Stimulated activated CD4-positive, alpha-beta T cell treated with anti-CD3 and anti-CD28 coated beads, TNF-alpha, amount 100 ng/mL, for 1 hour (primary cell): Measurements from ENCODE around the gene ENSA.
"Not testable (repeated sequence)": the region's sequence is repeated elsewhere in the genome, so short reads cannot be mapped to it uniquely, and the experiment has no call there.

ENCODE experiments used
- DNase-seq, 3 donors: peaks; one replicate each; pipeline ENCODE4 v3.0.0-alpha.2; 2020; ENCODE audit warnings: low read depth in 3 of 3, low spot score in 1 of 3

Gene ENSA

DNA sequence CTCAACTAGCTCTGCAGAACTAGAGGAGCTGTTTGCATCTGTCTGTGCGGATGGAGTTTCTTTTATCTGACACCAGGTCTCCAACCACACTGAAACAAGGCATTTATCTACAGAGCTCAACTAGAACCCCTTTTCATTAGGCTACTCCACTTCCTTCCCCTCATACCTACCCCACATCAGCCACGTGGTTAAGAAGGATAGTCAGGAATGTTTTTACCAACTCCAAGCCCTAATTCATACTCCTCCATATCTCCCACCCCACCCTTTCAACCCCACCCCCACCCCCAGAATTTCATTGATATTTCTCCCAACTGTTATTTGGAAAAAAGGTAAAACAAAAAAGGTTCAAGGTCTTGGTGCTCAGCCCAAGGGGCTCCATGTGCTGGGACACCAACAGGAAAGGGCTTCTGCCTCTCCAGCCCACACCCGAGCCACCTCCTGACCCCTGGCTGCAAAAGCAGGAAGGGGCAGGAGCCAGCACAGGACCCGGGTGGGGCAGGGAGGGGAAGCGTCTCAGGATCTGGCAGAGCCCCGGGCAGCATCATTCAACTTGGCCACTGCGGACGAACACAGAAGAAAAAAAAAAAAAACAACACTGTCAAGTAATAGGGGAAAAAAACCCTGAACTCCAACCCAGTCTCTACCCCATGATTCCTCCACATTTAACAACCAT, 7.0 kb downstream of the ENSA start:
- no peak for DNase-seq

DNA sequence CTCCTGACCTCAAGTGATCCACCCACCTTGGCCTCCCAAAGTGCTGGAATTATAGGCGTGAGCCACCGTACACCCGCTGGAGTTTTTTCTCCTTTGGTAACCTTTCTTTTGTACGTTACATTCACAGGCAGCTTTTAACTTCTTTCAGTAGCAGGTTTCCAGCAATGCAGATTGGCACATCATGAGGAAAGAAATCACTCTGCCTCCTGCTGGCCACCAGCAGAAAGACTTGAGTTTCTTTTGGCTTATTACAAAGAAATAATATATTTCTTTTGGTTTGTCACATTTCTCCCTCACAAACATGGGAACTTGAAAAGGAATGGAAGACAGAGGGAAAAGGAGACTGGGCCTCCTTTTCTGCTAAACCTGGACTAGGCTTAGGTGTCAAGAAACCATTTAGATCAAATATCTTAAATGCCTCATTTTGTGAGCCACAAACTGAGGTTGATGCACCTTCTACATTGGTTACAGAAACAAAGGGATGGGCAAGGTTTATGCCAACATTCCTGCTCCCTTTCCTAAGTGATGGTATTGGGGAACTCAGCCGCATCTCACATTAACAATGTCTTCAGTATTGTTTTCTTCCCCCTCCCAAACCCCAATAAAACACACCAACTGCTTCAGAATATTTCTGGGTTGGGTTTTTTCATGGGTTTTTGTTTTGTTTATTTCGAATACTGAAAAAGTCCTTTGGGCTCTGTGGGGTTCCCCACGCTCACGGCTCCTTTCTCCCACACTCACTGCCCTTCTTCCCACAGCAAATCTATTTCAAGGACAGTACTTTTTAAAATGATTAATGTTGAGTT, 7.7 kb downstream of the ENSA start:
- DNase-seq, result peak in 2 of 3 donors; percentile 18 to 33

DNA sequence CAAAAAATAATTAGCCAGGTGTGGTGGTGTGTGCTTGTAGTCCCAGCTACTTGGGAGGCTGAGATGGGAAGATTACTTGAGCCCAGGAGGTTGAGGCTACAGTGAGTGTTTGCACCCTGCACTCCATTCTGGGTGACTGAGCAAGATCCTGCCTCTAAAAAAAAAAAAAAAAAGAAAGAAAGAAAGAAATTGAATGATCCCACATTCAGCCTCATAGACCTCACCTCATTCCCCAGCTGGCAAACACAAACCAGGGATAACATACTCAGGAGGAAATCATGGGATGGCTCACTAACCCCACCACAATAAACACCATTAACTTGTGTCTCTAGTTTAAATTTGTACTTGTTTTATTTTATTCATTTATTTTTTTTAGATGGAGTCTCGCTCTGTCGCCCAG, 8.5 kb downstream of the ENSA start:
- DNase-seq, result no peak

DNA sequence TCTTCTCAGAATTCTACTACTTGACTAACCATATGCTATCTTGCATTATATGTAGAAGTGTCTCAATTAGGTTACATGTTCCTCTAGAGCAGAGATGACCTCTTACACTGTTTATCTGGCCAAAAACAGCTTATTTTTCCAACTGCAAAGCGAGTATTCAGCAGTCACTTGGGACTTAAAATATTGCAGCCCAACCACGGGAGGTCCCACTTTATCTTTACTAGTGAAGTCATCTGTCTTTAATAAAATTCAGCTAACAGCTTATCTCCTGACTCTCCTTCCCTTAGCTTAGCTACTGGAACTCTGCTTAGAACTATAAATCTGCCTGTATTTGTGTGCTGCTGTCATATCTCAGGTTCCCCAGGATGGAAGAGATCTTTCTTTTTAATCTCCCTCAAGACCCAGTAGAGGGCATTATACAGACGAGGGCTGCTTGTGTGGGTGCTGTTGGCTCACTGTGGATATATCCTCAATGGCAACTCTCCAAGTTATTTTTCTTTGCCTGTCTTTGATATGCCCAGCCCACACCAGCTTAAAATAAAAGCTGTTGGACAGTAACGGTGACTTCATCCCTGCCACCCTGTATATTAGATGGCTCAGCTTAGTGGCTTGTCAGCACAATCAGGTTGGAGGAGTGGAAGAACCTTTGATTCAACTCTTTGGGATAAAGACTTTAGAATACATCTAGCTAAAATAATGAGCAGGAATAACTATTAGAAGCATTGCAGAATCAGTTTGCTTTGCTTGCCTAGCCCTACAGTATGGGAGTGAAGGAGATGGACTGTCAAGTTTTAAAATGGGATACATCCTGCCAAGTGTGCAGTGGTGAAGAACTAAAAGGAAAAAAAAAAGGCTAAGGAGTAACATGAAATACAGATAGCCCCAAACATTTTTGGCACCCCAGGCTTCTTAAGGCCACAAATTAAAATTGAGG, 9.6 kb downstream of the ENSA start:
- no peak for DNase-seq

DNA sequence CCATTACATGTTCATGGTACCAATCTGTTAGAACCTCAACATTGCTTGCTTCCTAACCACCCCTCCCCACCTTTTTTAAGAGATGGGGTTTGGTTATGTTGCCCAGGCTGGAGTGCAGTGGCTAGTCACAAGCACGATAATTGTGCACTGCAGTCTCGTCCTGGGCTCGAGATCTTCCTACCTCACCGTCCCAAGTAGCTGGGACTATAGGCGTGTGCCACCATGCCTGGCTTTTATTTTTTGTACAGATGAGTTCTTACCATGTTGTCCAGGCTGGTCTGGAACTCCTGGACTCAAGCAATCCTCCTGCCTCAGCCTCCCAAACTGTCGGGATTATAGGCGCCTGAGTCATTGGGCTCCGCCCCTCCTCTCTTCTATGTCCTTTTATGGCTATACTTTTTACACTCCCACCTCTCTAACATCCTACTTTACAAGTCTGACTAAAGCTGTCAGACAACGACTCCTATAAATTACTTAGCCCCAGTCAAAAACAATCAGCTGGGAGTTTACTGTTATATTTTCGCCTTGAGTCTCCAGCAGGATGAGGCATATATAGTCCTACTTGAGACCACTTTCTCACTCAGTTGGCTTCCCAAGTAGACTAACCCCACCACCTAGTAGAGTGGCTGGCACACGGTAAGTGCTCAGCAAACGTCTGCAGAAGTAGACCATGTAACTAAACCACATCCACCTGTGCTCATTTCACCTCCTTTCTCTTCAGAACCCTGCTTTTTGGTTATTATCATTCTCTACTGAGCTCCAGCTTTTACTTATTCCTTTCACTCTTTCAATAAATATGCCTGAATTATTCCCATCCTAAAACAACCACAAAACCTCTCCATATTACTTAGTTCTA, 13.8 kb downstream of the ENSA start:
- no peak for DNase-seq

DNA sequence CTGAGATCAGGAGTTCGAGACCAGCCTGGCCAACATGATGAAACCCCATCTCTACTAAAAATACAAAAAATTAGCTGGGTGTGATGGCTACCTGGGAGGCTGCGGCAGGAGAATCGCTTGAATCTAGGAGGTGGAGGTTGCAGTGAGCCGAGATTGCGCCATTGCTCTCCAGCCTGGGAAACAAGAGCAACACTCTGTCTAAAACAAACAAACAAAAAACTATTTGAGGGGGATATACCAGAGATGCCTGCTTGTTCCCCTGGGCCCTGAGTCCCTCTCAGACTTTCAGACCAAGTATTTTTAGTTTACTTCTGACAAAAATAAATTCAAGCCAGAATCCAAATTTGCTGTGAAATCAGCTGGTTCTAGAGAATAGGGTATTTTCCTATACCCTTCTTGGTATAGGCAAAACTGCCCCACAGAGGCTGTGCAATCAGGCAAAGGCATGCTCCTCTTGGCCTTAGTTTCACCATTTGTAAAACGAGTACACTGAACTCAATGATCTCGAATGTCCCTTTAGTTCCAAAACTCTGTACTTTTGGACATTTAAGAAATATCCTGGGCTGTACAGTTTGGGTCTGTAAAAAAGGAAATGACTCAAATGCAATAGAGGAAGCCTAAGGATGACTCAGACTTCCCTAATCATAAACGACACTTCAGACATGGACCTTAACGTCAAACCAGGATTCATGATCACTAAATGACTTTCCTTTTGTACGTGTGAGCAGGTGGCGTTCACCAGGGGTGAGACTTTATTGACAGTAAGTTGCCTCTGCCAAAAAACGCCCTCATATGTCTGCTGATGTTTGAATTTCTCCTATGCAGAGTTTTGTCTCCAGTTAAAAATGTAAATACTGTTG, 16.1 kb downstream of the ENSA start:
- DNase-seq, result no peak

DNA sequence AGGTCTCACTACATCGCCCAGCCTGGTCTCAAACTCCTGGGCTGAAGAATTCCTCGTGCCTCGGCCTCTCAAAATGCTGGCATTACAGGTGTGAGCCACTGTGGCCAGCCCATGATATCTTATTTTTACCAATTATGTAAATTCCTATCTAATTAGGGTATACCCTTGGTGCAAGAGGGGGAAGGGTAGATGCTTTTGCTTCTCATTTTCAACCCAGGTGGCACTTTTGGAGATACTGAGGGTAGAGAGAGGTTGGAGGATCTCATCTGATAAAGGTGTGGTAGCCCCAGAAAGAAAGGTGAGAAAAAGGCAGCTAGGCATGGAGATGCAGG, 17.4 kb downstream of the ENSA start:
- no peak for DNase-seq

DNA sequence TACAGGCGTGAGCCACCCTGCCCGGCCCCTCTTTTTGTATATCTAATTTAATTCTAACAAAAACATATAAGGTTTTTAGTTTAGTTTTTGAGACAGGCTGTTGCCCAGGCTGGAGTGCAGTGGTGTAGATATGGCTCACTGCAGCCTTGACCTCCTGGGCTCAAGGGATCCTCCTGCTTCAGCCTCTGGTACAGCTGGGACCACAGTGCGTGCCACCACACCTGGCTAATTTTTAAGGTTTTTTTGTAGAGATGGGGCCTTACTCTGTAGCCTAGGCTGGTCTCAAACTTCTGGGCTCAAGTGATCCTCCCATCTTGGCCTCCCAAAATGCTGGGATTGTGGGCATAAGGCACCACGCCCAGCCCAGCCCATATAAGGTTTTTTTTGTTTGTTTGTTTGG, 18.8 kb downstream of the ENSA start:
- DNase-seq, result no peak

DNA sequence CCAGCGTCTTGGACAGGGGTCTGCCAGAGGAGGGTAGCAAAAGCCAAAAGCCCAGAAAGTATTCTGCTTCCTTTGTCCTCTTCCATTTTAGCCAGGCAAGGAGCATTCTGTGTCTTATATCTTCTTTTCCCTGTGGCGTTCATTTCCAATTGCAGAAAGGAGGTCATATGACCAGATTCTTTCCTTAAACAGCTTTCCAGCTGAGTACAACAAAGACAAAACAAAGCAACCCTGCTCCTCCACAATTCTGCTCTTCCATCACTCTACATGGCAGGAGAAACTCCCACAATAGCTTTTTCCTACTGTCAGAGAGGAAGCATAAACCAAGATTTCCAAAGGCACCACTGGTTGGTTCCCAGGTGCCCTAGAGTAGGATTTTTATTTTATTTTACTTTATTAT, 19.7 kb downstream of the ENSA start:
- no peak for DNase-seq

DNA sequence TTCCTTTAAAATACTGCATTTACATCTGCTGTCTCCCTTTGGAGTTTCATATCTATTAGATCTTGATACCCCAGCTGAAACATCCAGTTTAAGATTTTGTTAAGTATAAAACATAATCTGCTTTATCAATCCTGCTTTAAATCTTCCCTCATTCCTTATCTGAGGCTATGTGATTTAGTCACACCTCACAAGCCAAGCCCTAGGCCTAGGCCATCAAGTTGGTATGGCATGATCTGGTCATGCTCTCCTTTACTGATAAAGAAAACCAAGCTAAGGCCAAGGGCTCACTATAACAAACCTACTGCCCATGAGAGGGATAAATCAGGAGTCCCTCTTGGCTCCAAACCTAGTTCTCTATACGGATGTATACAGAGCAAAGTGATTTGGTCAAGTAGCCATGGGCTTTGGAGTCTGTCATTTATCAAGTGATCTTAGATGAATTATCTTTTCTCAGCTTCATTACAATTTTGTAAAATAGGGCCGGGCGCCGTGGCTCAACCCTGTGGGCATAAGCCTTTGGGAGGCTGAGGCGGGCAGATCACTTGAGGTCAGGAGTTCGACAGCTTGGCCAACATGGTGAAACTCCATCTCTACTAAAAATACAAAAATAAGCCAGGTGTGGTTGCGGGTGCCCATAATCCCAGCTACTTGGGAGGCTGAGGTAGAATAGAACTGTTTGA, 22.8 kb downstream of the ENSA start:
- DNase-seq, result no peak

DNA sequence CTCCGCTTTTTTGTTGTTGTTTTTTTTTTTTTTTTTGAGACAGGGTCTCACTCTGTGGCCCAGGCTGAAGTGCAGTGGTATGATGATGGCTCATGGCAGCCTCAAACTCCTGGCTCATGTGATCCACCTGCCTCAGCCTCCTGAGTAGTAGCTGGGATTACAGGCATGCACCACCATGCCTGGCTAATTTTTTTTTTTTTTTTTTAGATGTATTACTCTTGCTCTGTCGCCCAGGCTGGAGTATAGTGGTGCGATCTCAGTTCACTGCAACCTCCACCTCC, 24.0 kb downstream of the ENSA start:
- not testable (repeated sequence) for DNase-seq

DNA sequence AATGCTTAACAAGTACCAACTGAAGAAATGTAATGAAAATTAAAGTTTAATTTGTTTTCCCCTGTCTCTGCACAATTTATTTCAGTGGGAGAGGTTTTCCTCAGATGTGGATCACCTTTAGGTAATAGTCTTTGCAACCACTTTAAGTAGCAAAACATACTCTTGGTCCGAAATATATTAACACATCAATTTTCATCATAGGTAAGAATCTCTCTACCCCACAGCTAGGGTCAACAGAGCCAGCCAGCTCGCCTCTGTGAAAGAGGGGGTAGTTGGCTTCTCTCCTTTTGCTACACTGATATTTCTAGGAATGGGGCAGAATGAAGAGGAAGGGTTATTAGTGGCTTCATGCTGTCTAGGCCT, 25.2 kb downstream of the ENSA start:
- no peak for DNase-seq

DNA sequence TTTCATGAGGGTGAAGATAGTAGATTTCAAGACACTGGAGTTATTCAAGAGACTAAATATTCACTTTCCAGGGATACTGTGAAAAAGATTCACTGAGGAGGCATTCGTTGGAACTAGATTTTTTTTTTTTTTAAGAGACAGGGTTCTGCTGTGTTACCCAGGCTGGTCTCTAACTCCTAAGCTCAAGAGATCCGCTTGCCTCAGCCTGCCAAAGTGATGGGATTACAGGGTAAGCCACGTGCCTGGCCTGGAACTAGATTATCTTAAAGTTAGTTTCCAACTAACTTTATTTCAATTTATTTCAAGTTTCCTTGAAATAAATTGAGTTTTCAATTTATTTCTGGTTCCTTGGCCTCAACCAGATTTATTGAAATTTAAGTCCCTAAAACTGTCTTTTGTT, 25.7 kb downstream of the ENSA start:
- DNase-seq, result no peak

DNA sequence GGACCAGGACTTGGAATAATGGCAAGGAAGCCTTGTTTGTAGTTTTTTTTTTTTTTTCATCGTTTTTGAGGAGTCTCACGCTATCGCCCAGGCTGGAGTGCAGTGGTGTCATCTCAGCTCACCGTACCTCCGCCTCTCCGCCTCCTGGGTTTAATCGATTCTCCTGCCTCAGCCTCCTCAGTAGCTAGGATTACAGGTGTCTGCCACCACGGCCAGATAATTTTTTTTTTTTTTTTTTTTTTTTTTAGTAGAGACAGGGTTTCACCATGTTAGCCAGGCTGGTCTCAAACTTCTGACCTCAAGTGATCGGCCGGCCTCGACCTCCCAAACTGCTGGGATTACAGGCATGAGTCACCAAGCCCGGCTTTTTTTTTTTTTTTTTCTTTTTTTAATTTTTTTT, 27.0 kb downstream of the ENSA start:
- not testable (repeated sequence) for DNase-seq

DNA sequence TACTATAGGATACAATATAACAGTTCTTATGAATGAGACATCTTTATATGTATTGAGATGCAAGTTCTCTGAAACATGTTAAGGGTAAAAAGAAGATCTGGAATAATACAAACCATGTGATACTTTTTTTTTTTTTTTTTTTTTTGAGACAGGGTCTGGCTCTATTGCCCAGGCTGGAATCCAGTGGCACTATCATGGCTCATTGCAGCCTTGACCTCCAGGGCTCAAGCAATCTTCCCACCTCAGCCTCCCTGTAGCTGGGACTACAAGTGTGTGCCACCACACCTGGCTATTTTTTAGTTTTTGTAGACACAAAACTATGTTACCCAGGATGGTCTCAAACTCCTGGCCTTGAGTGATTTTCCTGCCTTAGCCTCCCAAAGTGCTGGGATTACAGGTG, 27.9 kb downstream of the ENSA start:
- DNase-seq, result no peak

DNA sequence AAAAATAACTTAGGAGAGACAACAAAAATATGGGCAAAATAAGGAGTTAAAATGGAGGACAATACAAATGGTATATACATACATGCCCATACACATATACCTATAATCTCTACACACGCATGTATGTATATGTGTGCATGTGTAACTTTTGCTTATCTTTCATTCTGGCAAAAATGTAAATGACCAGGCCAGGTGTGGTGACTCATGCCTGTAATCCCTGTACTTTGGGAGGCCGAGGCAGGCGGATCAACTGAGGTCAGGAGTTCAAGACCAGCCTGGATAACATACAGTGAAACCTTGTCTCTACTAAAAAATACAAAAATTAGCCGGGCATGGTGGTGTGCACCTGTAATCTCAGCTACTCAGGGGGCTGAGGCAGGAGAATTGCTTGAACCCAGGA, 31.1 kb downstream of the ENSA start:
- DNase-seq, result not testable (repeated sequence)

DNA sequence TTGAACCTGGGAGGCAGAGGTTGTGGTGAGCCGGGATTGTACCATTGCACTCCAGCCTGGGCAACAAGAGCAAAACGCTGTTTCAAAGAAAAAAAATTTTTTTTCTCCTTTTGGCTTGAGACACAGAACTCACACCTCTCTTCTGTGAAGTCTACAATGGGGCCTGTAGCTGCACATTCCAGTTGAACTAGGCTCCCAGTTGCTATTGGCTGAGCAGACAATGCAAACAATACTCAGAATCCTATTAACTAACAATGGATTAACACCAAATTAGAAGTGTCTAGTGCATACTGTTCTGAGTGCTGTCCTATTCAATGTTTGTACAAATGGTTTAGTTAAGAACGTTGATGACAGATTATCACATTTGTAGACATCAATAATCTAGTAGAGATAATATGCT, 32.4 kb downstream of the ENSA start:
- no peak for DNase-seq

DNA sequence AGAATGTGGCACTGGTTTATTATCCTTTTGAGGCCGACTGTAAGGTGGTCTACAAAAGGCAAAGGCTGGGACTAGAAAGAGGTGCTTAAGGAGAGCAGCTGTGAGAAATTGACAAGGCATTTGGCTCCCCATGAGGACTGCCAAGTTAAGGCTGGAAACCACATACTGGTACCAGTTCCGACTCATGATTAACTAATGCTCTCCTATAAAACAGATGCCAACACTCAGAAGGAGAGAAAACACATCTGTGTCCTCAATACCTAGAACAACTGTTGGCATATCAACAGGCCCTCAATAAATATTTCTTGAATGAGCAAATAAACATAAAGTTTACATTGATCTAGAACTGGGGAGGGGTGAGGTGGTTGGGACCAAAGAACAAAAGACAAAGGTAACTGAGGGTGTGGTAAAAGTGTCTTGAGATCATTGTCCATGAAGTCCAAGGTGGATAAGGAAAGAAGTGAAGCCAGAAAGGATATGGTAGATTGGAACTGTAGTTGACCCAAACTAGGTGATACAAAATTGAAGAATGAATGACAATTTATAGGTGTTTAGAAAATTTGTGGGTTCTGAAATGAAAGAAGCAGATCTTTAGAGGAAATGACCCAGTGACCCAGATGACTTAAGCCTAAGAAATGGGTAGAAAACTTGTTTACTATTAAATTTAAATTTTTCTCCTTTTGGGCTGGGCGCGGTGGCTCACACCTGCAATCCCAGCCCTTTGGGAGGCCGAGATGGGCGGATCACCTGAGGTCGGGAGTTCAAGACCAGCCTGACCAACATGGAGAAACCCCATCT, 33.1 kb downstream of the ENSA start:
- DNase-seq, result no peak

DNA sequence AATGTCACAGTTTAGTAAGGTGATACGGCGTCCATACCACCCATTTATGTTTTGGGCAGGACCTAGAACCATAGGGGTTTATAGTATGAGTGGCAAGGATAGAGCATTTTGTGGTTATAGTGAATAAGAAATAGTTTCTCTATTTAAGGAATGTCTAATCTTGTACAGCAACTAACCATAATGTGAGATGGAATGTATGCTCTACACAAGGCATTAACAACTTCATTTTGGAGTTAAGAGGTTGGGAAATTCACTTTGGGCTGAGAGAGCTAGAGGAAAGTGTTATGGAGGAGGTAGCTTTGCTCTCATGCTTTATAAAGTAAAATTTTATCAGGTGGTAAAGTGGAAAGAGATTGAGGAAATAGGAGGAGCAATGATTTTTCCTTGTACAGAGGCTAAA, 47.0 kb downstream of the ENSA start:
- no peak for DNase-seq
